GM18520 (cell line): ENCODE results near the gene NR0B1.

Source experiments
- ATAC-seq: cut with Tn5 transposase; IDR thresholded peaks from one replicate; pipeline ENCODE4 v1.9.1; 2021; ENCODE audit not compliant: unreplicated experiment

NR0B1 gene, protein sequence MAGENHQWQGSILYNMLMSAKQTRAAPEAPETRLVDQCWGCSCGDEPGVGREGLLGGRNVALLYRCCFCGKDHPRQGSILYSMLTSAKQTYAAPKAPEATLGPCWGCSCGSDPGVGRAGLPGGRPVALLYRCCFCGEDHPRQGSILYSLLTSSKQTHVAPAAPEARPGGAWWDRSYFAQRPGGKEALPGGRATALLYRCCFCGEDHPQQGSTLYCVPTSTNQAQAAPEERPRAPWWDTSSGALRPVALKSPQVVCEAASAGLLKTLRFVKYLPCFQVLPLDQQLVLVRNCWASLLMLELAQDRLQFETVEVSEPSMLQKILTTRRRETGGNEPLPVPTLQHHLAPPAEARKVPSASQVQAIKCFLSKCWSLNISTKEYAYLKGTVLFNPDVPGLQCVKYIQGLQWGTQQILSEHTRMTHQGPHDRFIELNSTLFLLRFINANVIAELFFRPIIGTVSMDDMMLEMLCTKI

DNA sequence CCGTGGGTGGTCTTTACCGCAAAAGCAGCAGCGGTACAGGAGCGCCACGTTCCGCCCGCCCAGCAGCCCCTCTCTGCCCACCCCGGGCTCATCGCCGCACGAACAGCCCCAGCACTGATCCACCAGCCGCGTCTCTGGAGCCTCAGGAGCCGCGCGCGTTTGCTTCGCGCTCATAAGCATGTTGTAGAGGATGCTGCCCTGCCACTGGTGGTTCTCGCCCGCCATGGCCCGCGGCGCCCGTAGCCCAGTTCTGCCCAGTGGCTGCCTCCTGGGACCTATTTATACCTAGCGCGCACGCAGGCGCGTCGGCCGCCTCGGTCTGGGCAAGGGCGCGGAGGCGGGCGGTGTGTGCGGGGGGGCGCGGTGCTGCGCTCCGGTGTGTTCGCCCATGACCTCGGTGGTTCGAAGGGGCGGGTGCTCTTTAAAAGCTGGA is at the start of gene NR0B1:
NR0B1 (minus strand) TSS at position 252 of the 433 bp plus-strand sequence; CDS start at position 225, 27 bp downstream.
- ATAC-seq = no peak

DNA sequence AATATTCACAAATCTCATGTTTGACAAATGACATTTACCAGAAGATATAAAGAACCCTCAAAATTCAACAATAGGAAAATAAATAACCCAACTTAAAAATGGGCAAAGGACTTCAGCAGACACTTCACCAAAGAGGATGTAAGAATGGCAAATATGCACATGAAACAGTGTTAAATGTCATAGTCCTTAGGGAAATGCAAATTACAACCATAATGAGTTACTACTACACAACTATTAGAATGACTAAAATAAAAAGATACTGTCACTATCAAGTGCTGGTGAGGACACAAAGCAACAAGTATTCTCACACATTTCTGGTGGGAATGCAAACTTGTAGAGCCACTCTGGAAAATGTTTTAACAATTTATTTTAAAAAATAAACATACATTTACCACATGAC is 40.8 kb upstream of the NR0B1 start:
- no peak for ATAC-seq

DNA sequence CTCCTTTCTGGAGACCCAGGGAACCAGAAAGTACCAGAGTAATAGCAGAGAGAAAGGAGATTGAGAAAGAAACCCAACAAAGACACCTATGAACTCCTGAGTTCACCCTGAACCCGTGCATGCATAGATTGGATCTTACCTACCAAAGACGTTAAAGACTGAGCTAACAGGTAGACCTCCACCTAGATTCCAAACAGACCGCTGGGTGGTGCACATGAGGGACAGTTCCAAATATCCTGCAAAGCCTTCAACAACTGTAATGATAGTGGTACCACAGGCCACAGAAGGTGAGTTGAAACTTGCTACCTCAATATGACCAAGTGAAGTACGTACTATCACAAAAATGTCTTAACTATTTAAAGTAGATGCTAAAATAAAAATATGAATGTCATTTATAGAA is 34.0 kb upstream of the NR0B1 start:
- ATAC-seq = no peak

DNA sequence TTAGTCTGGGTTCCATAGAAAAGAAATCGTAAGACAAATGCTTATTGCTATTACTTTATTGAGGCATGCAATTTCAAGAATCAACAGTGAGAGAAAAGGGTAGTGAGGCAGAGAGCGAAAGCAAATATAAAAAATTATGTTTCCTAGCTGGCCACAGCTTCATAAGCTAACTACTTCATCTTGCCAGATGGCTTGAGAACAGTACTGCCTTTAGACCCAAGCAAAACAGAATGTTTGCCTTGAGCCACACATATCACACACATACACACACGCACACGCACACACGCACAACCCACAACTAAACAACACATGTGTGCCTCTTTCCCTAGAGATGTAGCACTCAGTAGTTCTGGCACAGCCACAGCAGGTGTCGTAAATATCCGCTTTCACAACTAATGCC is 31.6 kb upstream of the NR0B1 start:
- no peak for ATAC-seq

DNA sequence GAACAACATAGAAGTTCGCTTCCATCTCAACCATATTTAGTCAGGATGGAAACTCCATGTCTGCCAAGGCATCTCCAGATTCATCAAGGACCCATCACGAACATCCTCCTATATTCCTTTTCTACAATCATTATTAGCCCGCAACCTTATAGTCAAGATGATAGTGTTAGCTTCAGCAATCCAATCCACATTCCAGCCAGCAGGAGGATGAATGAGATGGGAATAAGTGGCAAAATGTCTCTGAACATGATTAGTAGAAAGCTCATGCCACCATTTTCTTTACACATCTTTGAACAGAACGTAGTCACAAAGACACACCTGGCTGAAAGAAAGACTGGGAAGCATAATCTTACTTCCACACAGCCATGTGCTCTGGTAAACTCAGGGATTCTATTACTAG is 18.6 kb upstream of the NR0B1 start:
- ATAC-seq = no peak

DNA sequence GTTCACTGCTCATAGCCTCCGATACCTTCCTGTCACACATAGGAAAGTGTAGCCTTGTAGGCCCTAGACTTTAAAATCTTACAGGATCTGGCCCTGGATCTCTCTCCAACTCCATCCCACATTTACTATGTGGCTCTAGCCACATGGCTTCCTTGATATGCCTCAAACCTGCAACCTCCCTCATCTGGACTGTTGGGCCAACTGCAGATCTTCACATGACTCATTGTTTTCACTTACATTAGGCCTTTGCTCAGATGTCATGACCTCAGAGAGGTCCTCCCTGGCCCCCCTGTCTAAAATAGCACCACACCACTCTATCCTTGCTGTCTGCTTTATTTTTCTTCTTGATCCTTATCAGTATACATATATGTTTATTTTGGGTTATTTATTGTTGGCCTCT is 8.1 kb upstream of the NR0B1 start:
- no peak for ATAC-seq

DNA sequence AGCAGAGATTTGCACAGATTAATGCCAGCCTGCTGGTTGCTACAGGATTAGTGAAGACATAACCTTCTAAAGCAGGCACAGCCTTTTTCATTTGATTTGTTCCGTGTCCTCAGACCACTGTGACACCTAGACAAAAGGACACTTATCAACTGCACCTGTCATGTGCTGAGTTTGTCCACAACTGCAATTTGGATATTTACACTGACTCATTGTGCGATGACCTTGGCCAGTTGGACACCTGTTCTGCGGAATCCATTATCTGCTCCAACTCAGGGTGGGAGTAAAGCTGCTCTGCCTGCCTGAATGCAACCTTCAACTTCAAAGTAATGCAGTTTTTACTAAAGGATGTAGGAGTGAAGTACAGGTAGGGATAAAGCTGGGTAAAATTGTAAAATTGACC is 4.1 kb upstream of the NR0B1 start:
- no peak for ATAC-seq

DNA sequence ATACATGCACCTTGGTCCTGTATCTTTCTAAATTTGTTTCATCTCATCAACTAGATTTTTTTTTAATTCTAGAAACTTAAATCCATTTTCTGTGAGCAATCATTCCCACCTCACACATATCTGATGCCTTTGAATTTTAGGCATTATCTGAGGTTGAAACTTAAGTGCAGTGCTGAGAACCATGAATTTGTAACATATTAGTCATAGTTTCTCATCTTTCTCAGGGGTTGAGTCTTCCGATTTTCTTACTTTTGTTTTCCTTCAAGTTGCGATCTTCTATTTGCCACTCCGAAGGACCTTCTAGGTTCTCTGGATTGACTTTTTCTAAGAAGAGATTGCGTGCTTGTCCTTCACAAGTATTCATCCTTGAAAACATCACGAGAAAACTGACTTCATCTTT is 3.7 kb upstream of the NR0B1 start:
- ATAC-seq = no peak

DNA sequence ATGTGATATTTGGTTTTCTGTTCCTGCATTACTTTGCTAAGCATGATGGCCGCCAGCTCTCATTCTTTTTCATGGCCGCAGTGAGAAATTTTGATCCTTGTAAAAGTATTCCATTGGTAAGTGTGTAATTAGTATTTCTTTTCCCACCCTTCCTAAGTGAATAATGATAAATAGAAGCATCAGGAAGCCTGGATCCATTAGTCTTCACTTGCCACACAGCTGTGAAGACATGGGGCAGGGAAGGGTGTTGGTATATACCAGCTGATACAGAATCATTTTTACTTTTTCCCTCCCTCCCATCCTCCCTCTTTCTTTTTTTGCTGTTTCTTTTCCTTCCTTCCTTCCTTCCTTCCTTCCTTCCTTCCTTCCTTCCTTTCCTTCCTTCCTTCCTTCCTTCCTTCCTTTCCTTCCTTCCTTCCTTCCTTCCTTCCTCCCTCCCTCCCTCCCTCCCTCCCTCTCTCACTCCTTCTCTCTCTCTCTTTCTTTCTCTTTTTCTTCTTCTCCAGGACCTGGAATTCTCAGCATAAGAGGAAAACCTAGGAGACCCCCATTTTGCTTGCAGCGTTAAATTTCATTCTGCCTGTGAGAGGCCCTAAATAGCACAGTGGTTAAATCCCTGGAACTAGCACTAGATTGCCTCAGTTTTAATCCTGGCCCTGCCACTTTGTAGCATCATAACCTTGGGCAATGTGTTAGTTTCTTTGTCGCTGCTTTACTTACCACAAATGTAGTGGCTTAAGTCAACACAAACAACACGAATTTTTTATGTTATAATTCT is 1.4 kb upstream of the NR0B1 start:
- ATAC-seq = no peak

DNA sequence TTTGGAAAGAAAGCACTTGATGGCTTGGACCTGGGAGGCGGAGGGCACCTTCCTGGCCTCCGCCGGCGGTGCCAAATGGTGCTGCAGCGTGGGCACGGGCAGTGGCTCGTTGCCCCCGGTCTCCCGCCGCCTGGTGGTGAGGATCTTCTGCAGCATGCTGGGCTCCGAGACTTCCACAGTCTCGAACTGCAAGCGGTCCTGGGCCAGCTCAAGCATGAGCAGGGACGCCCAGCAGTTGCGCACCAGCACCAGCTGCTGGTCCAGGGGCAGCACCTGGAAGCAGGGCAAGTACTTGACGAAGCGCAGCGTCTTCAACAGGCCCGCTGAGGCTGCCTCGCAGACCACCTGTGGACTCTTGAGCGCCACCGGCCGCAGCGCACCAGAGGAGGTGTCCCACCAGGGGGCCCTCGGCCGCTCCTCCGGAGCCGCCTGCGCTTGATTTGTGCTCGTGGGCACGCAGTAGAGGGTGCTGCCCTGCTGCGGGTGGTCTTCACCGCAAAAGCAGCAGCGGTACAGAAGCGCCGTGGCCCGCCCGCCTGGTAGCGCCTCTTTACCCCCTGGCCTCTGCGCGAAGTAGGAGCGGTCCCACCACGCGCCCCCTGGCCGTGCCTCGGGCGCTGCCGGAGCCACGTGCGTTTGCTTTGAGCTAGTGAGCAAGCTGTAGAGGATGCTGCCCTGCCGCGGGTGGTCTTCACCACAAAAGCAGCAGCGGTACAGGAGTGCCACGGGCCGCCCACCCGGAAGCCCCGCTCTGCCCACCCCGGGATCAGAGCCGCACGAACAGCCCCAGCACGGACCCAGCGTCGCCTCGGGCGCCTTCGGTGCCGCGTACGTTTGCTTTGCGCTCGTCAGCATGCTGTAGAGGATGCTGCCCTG is 689 bp downstream of the NR0B1 start:
- no peak for ATAC-seq

DNA sequence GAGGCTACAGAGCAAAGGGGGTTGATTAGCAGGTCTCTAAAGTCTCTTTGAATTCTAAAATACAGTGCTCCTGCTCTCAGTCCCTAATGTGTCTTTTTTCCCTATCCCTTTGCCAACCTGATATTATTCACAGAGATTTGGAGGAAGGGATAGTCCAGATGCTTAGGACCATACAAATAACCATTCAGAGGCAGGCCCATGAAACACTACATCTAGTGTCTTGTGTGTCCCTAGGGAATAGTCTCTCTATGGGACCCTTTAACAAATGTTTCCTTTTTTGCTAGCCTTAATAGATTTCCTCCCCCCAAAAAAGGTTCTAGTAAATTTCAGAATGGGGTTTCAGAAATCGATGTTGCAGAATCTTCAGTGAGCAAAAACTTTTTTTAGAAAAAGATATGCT is 1.7 kb downstream of the NR0B1 start:
- no peak for ATAC-seq

DNA sequence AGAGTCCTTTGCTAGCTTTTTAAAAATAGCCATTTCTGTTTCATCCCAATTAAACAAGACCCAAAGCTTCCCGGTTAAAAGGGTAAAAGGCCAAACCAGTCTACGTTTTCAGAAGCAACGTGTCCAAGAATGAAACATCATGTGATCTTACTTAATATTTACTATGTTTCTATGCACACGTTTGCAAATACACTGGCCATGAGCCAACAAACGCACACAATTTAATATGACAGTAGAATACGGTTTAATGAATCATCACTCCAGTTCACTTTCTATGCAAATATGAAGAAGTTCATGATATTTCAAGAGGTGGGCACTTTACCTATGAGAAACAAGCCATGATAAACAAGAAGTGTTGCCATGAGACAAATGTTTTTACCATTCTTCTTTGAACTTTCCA is 4.3 kb downstream of the NR0B1 start:
- no peak for ATAC-seq

DNA sequence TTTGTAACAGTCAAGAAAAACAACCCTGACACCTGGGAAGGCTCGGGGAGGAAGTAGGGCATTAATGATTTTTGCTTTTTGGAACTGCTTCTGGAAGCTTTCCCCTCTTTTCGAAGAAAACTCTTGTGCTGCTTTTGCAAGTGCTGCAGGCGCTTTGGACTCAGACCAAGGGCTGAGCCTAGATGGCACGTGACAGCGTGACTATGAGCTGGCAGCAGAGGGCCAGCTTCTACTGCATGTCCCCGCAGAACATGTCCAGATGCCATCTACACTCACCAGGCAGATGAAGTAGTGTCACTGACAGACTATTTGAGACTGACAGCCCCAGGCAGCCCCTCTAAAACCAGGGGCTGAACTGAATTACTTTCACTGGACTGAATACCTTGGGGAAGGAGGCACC is 6.2 kb downstream of the NR0B1 start:
- no peak for ATAC-seq

DNA sequence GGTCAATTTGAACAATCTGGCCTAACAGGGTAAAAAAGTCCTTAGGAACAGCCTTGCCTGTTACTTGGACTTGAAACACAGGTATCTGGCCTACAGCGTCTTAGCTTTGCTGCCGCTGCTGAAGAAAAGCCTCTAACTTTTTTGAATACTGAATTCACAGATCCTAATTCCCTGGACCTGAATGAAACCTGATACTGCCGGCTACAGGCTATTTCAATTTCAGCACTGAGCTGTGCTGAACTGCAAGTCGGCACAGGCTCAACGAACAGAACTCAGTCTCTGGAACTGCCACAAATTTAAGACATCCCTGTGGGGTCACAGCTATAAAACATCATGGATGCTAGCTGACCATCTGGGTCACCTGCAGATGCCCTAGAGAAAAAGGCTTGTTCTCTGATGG is 7.2 kb downstream of the NR0B1 start:
- ATAC-seq = no peak

DNA sequence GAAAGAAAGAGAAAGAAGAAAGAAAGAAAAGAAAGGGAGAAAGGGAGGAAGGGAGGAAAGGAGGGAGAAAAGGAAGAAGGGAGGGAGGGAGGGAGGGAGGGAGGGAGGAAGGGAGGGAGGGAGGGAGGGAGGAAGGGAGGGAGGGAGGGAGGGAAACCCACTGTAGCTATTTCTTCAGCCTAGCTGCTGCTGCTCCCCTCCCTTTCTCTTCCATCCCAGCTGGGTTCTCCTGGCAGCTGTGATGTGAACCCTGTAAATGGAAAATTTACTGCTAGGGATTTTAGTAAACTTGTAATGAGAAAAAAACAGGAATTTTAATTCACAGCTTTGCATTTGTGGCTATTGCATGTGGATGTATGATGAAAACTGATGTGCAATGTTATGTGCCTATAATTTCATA is 8.0 kb downstream of the NR0B1 start:
- ATAC-seq = no peak

DNA sequence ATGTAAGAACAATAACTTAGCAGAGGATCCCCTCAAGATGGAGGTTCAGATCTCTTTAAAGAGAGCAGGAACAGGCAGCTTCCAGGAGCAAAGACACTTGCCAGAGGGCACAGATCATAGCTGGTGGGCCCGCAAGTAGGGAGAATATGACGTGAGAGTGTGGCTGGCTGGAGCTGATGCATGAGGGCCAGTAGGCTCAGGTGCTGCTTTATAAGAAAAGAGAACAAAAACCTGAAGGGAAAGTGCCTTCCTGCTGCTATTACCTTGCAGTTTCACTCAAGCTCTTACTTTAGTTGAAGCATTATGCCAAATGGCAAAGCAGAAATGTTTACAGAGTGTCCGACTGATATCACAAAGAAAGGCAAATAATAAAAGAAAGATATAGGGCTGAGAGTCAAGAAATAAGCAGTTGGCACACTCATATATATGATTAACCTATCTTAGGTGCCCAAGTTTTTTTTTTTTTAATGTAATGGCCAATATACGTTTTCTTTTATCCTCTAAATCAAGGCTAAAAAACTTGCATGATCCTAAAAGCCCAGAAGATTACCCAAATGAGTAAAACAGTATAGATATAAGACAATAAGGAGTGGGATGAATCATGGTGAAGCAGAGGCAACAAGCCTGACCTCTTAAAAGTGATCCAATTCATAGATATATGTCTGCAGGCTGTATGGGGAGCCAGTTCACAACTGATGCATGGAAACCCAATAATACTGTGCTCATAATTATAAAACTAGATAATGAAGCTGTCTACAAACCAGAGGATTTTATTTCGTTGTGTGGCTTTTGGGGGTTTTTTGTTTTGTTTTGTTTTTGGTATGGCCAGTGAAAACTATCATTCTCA is 12.6 kb downstream of the NR0B1 start:
- ATAC-seq = no peak

DNA sequence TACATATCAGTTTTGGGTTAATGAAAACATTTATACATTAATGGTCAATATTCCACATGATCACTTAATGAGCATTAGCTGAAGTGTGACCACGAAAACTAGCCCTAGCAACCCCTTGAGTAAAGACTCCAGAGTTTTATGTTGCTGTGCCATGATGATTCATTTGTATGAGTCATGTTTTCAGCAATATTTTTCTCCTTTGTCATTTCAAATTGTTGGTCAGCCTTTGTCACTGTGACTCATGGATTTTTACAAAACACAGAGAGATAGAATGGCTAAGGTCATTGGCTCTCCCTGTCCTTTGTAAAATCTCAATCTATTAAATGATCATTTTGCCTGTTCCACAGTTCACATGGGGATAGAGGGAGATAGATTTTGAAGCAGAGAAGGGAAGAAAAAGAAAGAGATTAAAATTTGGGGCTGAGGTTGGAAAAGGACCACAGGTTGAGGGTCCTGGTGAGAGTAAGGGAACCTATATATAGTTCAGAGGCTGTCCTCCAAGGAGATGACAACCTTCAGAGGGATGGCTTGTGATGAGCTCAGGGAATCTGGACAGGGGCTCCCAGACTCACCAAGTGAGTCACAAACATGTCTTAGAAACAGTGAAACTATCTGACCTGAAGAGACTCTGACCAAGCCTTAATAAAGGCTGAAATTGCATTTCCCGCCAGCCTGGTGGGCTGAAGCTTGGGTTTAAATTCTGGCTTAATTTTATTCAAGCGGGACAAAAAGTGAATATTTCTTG is 25.6 kb downstream of the NR0B1 start:
- ATAC-seq = no peak

DNA sequence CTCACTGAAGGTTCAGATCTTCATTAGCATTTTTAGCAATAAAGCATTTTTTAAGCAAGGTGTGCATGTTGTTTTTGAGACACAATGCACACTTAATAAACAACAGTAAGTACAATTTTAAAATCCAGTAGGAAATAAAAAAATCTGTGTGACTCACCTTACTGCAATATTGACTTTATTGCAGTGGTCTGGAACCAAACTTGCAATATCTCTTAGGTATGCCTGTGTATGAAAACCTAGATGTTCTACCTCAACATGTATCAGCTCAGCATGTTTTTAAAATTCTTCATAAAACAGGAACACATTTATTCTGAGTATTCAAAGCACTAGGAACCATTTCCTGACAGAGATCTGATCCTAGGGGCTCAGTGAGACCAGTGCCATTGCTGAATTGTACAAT is 26.7 kb downstream of the NR0B1 start:
- ATAC-seq = no peak

DNA sequence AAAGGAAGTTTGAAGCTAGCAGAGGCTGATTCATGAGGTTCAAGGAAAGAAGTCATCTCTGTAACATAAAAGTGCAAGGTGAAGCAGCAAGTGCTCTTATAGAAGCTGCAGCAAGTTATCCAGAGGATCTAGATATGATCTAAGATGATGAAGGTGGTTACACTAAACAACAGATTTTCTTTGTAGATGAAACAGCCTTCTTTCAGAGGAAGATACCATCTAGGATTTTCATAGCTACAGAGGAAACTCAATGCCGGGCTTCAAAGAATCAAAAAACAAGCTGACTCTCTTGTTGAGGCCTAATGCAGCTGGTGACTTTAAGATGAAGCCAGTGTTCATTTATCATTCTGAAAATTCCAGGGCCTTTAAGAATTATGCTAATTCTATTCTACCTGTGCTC is 28.8 kb downstream of the NR0B1 start:
- no peak for ATAC-seq

DNA sequence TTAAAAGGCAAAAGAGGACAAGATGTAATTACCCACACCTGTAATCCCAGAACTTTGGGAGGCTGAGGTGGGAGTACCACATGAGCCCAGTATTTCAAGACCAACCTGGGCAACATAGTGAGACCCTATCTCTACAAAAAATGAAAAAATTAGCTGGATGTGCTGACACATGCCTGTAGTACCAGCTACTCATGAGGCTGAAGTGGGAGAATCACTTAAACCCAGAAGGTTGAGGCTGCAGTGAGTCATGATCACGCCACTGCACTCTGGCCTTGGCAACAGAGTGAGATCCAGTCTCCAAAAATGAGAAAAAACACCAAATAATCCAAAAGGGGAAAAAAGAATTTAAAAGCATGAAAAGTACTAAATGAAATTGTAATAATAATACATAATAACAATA is 30.8 kb downstream of the NR0B1 start:
- ATAC-seq = no peak
